Common myeloid progenitor, CD34-positive (primary cell): ENCODE measurements around the gene HES7.

Experiments used
- CTCF ChIA-PET: fragments of 350-600 bp; sonication (Branson Sonifier 250); formaldehyde crosslinking; loops from one replicate; lab custom pipeline; 2021; ENCODE audit warnings: antibody characterized with exemption; lab: Charles Lee
- POLR2A ChIA-PET: fragments of 350-600 bp; sonication (Branson Sonifier 250); formaldehyde crosslinking; loops from one replicate; lab custom pipeline; 2021; ENCODE audit warnings: antibody characterized with exemption; lab: Charles Lee
- DNase-seq, 3 donors: peaks; one replicate each; pipeline versions ENCODE4 v3.0.0 to v3.0.0-alpha.2; 2013
- H3K27ac ChIP-seq, 2 experiments: 1 replicate in 1 of 2; 2 replicates in 1 of 2; pipeline ENCODE4 v1.7.0; 2013; ENCODE audit warnings: inconsistent platforms in 2 of 2, low read length in 2 of 2, mild to moderate bottlenecking in 2 of 2, low read depth in 1 of 2, moderate library complexity in 1 of 2; ENCODE audit not compliant: severe bottlenecking in 2 of 2, insufficient read depth in 1 of 2, poor library complexity in 1 of 2
- H3K27me3 ChIP-seq, 5 experiments: replicated peaks in 2 of 5; 1 replicate in 3 of 5; 2 replicates in 2 of 5; pipeline versions ENCODE4 v1.6.1 to v1.7.0; 2013; ENCODE audit warnings: low read length in 4 of 5, mild to moderate bottlenecking in 2 of 5, moderate library complexity in 2 of 5, inconsistent platforms in 1 of 5; ENCODE audit not compliant: insufficient read depth in 5 of 5, control insufficient read depth in 4 of 5
- H3K36me3 ChIP-seq, 4 experiments: 1 replicate in 2 of 4; 2 replicates in 2 of 4; pipeline versions ENCODE4 v1.6.1 to v1.7.0; 2013; ENCODE audit warnings: low read length in 3 of 4, control low read depth in 1 of 4, mild to moderate bottlenecking in 1 of 4; ENCODE audit not compliant: control insufficient read depth in 4 of 4, insufficient read depth in 4 of 4
- H3K4me1 ChIP-seq, 4 experiments: 1 replicate in 3 of 4; 2 replicates in 1 of 4; pipeline versions ENCODE4 v1.6.1 to v1.7.1; 2013; ENCODE audit warnings: low read length in 3 of 4, mild to moderate bottlenecking in 3 of 4, control low read depth in 1 of 4, inconsistent platforms in 1 of 4, moderate library complexity in 1 of 4; ENCODE audit not compliant: control insufficient read depth in 4 of 4, insufficient read depth in 4 of 4; ENCODE audit errors: control extremely low read depth in 1 of 4
- H3K4me3 ChIP-seq, 7 experiments: 1 replicate in 4 of 7; 2 replicates in 3 of 7; pipeline versions ENCODE4 v1.5.1 to v1.7.0; 2013; ENCODE audit warnings: mild to moderate bottlenecking in 7 of 7, low read length in 6 of 7, moderate library complexity in 6 of 7, inconsistent platforms in 2 of 7, low read depth in 2 of 7, control low read depth in 1 of 7; ENCODE audit not compliant: insufficient read depth in 4 of 7, control insufficient read depth in 1 of 7; ENCODE audit errors: extremely low read depth in 1 of 7
- H3K9me3 ChIP-seq, 5 experiments: 1 replicate in 4 of 5; 2 replicates in 1 of 5; pipeline versions ENCODE4 v1.6.1 to v1.7.1; 2013; ENCODE audit warnings: low read length in 4 of 5, mild to moderate bottlenecking in 2 of 5, inconsistent platforms in 1 of 5, low read depth in 1 of 5, moderate library complexity in 1 of 5; ENCODE audit not compliant: control insufficient read depth in 4 of 5, insufficient read depth in 2 of 5; ENCODE audit errors: control extremely low read depth in 1 of 5
- WGBS: methylation state at CpG from one replicate; pipeline ENCODE4 v1.1.5; 2013; ENCODE audit not compliant: insufficient coverage; 5-methylcytosine and 5-hydroxymethylcytosine counted together

The HES7 gene

GRCh38 chr17:8143581-8144400, 19.9 kb upstream of the HES7 start:
- POLR2A ChIA-PET: interaction anchor here (1.0 to 3.1 kb wide), 4 partner anchors 8 to 30 kb away, joined by 3 to 24 read pairs (median 4); partner anchors contain the start of gene PER1
- Histone ChIP-seq H3K9me3 (no peaks in the 10 kb centered on the region), H3K4me3 (no peak overlapping the region), H3K36me3 (peaks cover 6 to 84% (median 64%) of the 10 kb centered on the region in 4 experiments), H3K4me1 (peaks cover 0 to 12% (median 8%) of the 10 kb centered on the region in 4 experiments), H3K27me3 (no peaks in the 10 kb centered on the region), H3K27ac (no peak overlapping the region)
- WGBS: 97% methylated on average over 11 of the region's 22 CpGs
- CTCF ChIA-PET: interaction anchor here (0.9 to 22.4 kb wide), 4 partner anchors 12 to 26 kb away, joined by 3 to 292 read pairs (median 3); partner anchors contain the start of genes PER1 and VAMP2
- DNase-seq: peak in 1 of 3 donors; percentile 57

- H3K4me3 ChIP-seq: no peak overlapping the region
- H3K9me3 ChIP-seq: no peaks in the 10 kb centered on the region
- no peak overlapping the region for H3K27ac ChIP-seq
- WGBS: 98% methylated on average over 15 of the region's 15 CpGs
- H3K36me3 ChIP-seq: peaks cover 6 to 76% (median 57%) of the 10 kb centered on the region in 4 experiments
- H3K27me3 ChIP-seq: no peaks in the 10 kb centered on the region
- CTCF ChIA-PET: interaction anchor here (0.9 to 22.4 kb wide), 5 partner anchors 11 to 27 kb away, joined by 3 to 292 read pairs (median 3); partner anchors contain the start of genes HES7, PER1 and VAMP2
- POLR2A ChIA-PET: interaction anchor here (1.0 to 3.1 kb wide), 4 partner anchors 9 to 30 kb away, joined by 3 to 24 read pairs (median 4); partner anchors contain the start of gene PER1
- DNase-seq: no peak
- H3K4me1 ChIP-seq: peaks cover 4 to 16% (median 12%) of the 10 kb centered on the region in 4 experiments
These were observed 19.1 kb upstream of the HES7 start for GRCh38 chr17:8142887-8143580.

GRCh38 chr17:8142158-8142886, 18.4 kb upstream of the HES7 start:
- Histone ChIP-seq H3K27ac (no peak overlapping the region), H3K4me3 (no peak overlapping the region), H3K4me1 (peaks cover 5 to 23% (median 19%) of the 10 kb centered on the region in 4 experiments), H3K9me3 (no peaks in the 10 kb centered on the region), H3K36me3 (peaks cover 4 to 69% (median 50%) of the 10 kb centered on the region in 4 experiments), H3K27me3 (no peaks in the 10 kb centered on the region)
- no peak for DNase-seq
- 98% methylated on average over 14 of the region's 23 CpGs for WGBS
- POLR2A ChIA-PET: interaction anchor here (1.6 to 4.1 kb wide), 4 partner anchors 9 to 14 kb away, joined by 7 to 24 read pairs (median 18); partner anchors contain the start of gene PER1
- CTCF ChIA-PET: interaction anchor here (1.0 to 22.4 kb wide), 5 partner anchors 9 to 45 kb away, joined by 3 to 292 read pairs (median 3); partner anchors contain the start of genes HES7, PER1 and VAMP2

DNA sequence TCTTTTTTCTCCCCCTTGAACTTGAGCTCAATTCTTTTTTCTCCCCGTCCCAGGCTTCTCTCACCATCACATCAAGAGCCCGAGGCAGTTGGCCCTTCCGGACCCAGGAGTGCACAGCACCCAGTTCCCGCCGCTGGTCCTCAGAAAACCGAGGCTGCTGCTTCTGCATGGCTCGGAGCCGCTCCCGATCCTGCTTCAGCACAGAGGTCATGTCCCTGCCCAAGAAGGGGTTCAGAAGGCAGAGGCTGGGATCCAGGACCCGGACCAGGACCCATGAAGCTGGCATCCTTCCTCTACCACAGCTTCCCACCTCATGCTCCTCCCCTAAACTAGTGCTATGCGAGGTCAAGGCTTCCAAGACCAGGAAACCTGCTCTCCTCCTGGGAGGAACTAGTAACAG, 17.8 kb upstream of the HES7 start:
- H3K27me3 ChIP-seq: no peaks in the 10 kb centered on the region
- no peaks in the 10 kb centered on the region for H3K9me3 ChIP-seq
- ChIA-PET CTCF (interaction anchor here (0.9 to 22.4 kb wide), 6 partner anchors 8 to 46 kb away, joined by 3 to 292 read pairs (median 3); partner anchors contain the start of genes HES7, PER1 and VAMP2), POLR2A (interaction anchor here (1.6 to 4.1 kb wide), 3 partner anchors 9 to 15 kb away, joined by 7 to 23 read pairs (median 14); partner anchors contain the start of gene PER1)
- WGBS: 99% methylated on average over 9 of the region's 11 CpGs
- H3K27ac ChIP-seq: no peak overlapping the region
- H3K36me3 ChIP-seq: peaks cover 4 to 64% (median 44%) of the 10 kb centered on the region in 4 experiments
- DNase-seq: no peak
- peaks cover 5 to 23% (median 20%) of the 10 kb centered on the region in 4 experiments for H3K4me1 ChIP-seq
- no peak overlapping the region for H3K4me3 ChIP-seq

DNA sequence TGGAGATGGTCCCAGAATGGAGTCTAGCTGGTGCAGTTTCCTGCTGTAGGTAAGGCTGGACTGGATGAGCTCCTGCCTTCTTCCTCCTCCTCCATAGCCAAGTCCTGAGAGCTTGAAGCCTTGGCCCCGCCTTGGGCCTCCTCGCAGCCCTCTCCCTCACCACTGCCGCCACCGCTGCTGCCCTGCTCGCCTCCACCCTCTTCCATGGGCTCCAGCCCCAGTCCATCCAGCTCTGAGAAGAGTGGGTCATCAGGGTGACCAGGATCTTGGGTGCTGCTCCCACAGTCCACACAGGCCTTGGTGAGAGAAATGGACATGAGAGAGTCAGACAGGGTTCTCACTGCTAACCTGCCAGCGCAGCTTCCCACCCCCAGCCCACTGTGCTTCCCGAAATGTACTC, 17.1 kb upstream of the HES7 start:
- Histone ChIP-seq H3K9me3 (no peaks in the 10 kb centered on the region), H3K4me1 (peaks cover 5 to 23% (median 20%) of the 10 kb centered on the region in 4 experiments), H3K4me3 (no peak overlapping the region), H3K27ac (no peak overlapping the region), H3K36me3 (peaks cover 0 to 57% (median 38%) of the 10 kb centered on the region in 4 experiments), H3K27me3 (no peaks in the 10 kb centered on the region)
- no peak for DNase-seq
- 96% methylated on average over 4 of the region's 7 CpGs for WGBS
- ChIA-PET POLR2A (interaction anchor here (0.5 to 4.1 kb wide), 6 partner anchors 10 to 284 kb away, joined by 3 to 23 read pairs (median 6); partner anchors contain the start of genes NAA38 and PER1), CTCF (interaction anchor here (0.9 to 22.4 kb wide), 5 partner anchors 8 to 47 kb away, joined by 3 to 292 read pairs (median 3); partner anchors contain the start of genes PER1 and VAMP2)
